SH-SY5Y (cell line): ENCODE measurements around the gene TMEM115.

Experiments used
- GATA2 ChIP-seq: IDR thresholded peaks from 2 replicates; pipeline ENCODE4 v1.6.1; 2011; ENCODE audit warnings: mild to moderate bottlenecking, low read depth, low read length
- GATA3 ChIP-seq: IDR thresholded peaks from 2 replicates; pipeline ENCODE4 v1.6.1; 2011; ENCODE audit warnings: low read depth, mild to moderate bottlenecking, low read length, moderate library complexity

Gene TMEM115

GRCh38 chr3:50350527-50351322, 8.6 kb downstream of the TMEM115 start, which contains the start of the genes CYB561D2 and NPRL2:
Gene CYB561D2 (plus strand): TSS chr3:50350862. CDS start chr3:50351434, 572 bp downstream.
Gene NPRL2 (minus strand): TSS chr3:50350775. CDS start chr3:50350652, 123 bp downstream.
- TF ChIP-seq GATA3: no peak
- TF ChIP-seq GATA2: no peak

GRCh38 chr3:50350213-50350526, 9.2 kb downstream of the TMEM115 start:
- TF ChIP-seq GATA3: no peak
- no peak for TF ChIP-seq GATA2

DNA sequence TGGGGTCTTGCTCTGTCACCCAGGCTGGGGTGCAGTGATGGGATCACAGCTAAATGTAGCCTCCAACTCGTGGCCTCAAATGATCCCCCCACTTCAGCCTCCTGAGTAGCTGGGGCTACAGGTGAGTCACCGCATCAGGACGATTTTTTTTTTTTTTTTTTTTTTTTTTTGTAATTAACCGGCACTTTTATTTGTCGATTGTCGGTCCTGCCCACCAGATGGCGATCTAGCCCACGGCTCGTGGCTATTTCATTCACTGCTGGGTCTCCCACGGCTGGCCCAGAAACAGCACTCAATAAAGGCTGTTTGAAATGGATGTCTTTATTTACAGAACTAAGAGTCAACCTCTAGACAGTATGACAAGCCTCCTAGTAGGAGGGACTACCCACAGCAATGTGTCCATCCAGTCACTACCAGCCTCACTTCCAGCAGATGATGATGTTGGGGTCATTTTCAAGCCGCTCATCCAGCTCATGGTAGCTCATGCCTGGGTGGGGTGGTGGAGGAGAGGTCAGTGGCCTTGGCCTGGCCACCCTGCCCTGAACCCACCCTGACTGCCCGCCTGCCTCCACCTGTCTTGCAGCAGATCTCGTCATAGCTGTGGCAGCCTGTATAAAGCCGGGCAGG, 12.0 kb downstream of the TMEM115 start:
- TF ChIP-seq GATA3 (no peak), GATA2 (no peak)

GRCh38 chr3:50345586-50346234, 13.6 kb downstream of the TMEM115 start, which contains the start of gene ZMYND10:
Gene ZMYND10 (minus strand): TSS chr3:50345732. CDS start chr3:50345579, 153 bp downstream.
- TF ChIP-seq GATA2 (no peak), GATA3 (no peak)

GRCh38 chr3:50345008-50345407, 14.3 kb downstream of the TMEM115 start:
- no peak for TF ChIP-seq GATA3
- TF ChIP-seq GATA2: no peak

DNA sequence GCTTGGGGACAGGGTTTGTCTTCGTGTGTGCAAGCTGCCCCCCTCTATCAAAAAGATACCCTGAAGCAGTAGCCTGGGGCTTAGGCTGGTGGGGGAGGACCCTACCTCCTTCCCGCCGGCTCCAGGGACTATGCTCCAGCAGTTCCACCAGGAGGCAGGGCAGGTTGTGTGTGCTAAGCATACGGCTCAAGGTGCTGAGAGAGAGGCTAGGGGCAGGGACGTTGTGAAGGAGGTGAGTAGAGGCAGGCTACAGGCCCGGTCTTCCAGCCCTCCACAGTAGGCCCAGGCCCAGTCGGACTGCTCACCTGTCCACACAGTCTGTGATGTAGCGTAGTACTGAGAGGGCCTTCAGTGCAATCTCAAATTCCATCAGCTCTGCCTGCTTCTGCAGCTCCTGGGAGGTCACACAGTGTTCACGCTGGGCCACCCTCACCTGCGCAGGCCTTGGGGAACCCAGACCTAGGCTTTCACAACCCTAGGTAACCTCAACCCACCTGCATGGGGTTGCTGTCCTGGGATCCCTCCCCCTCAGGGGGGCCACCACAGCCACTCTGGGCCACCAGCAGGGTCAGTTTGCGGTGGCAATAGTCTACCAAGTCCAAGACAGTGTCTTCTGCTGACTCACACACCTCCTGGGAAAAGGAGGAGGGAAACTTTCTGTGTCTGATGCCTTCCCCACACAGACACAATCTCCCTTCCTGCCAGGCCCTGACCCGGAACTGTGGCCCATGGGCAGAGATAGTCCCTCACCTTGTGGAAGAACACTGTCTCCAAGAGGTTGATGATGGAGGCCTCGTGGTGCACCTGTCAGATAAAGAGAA, 16.3 kb downstream of the TMEM115 start:
- TF ChIP-seq GATA2 (no peak), GATA3 (no peak)

GRCh38 chr3:50341996-50342650, 17.2 kb downstream of the TMEM115 start:
- no peak for TF ChIP-seq GATA2
- TF ChIP-seq GATA3: no peak

DNA sequence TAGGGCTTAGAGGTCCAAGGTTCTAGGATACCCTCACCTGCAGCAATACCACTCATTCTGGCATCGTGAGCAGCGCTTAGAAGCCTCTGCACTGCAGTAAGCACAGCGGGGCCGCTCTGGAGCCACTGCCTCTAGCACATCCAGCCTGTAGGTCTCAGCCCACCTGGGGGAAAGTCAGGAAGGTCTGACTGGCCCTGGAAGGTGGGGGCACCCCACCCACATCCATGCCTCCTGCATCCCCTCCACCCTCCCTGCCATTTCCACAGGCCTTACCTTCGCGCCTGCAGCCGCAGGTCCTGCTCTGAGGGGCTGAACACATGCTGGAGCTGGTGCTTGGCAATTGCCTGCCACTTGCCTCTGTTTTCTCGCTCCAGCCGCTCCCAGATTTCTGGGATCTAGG, 17.8 kb downstream of the TMEM115 start:
- no peak for TF ChIP-seq GATA3

- TF ChIP-seq GATA3: no peak
- TF ChIP-seq GATA2: no peak
Observed at GRCh38 chr3:50340448-50341329, 18.6 kb downstream of the TMEM115 start, which contains the start of gene RASSF1. Gene RASSF1 (minus strand): TSS chr3:50340836. CDS start chr3:50340805, 31 bp downstream.

DNA sequence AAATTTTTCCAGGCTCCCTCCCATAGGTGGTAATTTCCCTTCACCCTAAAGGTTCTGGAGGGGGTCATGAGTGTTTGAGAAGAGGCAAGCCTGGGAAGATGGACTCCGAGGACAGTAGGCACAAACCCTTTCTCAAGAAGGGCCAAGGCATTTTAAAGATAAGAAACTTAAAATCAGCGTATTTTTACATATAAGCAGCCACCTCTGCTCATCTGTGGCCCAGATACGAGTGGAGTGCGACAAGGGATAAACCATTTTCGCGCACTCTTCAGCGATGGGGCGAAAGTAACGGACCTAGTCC, 19.2 kb downstream of the TMEM115 start:
- TF ChIP-seq GATA2 (no peak), GATA3 (no peak)

GRCh38 chr3:50339485-50340146, 19.7 kb downstream of the TMEM115 start:
- TF ChIP-seq GATA2 (no peak), GATA3 (no peak)

GRCh38 chr3:50338965-50339364, 20.4 kb downstream of the TMEM115 start:
- TF ChIP-seq GATA2 (no peak), GATA3 (no peak)
